Skeletal muscle cell (primary cell): ENCODE results near the gene GORASP1.

Source experiments
- DNase-seq: peaks from one replicate; pipeline ENCODE4 v3.0.0-alpha.2; 2010; ENCODE audit warnings: low read depth
- H3K4me3 ChIP-seq: 2 replicates; pipeline ENCODE4 v1.5.1; 2011; ENCODE audit warnings: low read depth, mild to moderate bottlenecking, control low read depth, low read length, moderate library complexity

GORASP1 gene

GRCh38 chr3:39142067-39142466, 34.6 kb upstream of the GORASP1 start:
- DNase-seq, result no peak
- no peak overlapping the region for H3K4me3 ChIP-seq

- DNase-seq, result no peak
- no peak overlapping the region for H3K4me3 ChIP-seq
These were observed 34.0 kb upstream of the GORASP1 start for GRCh38 chr3:39141171-39141995.

DNA sequence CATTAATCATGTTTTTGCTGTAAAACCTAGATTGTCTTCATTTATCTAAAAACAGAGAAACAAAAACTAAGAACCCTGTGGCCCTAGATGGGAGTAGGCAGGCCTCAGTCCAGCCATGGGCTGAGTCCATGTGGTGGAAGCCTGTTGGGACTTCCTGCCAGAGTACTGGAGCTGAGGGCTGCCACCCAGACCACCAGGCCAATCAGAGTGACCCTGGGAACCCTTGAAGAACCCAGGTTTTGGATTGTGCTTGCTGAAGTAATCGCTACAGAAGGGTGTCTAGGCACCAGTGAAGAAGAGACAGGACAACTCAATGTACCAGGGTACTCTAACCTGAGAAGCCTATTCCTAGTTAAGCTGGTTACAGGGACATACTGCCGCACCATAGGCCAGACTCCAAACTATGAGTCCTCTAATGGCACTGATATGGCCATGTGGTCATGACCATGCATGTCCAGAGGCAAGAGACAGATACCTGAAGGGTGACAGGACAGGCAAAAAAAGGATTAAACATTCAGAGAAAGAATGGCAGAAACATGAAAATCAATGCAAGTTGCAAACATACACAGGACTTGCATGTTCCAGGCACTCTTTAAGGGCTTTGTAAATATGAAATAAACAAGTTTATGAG, 33.0 kb upstream of the GORASP1 start:
- H3K4me3 ChIP-seq, result no peak overlapping the region
- DNase-seq, result no peak

DNA sequence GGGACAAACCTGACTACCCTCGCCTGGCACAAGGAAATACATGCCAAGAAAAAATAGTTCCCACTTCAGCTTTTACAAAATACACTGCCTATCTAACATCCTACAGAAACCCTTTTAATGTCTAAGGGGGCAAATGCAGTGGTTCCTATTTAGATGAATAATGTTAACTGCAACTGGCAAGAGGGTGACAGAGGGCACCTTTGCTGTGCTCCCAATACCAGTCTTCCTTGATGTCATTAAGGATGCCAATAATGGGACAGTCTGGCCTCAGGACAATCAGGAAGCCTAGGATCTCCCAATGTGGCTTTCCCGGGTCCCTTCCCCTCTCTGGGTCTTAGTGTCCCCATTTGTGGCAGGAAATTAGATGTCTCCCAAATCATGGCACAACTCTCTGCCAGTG, 32.0 kb upstream of the GORASP1 start:
- no peak for DNase-seq
- H3K4me3 ChIP-seq, result no peak overlapping the region

DNA sequence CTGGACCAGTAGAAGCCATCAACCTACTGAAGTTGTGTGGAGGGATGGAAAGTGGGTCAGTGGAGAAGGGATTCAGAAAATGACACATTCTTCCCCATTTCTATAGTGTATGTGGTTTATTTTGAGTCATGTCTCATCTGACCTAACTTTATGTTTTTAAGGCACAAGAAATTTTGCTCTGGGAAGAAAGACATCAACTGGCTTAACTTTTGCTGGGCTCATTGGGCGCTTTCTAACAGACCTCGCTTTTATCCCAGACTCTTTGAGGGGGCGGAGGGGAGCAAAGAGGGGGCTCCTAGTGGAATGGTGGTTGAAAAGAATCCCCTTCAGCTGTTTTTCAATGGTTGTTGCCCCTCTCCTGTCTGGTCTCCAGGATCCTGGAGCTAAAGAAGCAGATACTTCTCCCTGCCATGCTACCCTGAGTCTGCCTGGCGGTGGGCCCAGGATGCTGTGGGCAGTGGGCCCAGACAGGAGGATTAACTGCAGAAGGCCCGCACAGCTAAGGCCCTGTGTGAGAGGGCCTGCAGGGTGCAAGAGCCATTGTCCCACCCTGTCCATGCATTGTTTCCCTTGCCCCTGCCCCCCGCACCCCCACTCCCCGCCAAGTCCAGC, 31.5 kb upstream of the GORASP1 start:
- no peak for DNase-seq
- no peak overlapping the region for H3K4me3 ChIP-seq

GRCh38 chr3:39137991-39138803, 30.8 kb upstream of the GORASP1 start:
- no peak overlapping the region for H3K4me3 ChIP-seq
- DNase-seq, result no peak

DNA sequence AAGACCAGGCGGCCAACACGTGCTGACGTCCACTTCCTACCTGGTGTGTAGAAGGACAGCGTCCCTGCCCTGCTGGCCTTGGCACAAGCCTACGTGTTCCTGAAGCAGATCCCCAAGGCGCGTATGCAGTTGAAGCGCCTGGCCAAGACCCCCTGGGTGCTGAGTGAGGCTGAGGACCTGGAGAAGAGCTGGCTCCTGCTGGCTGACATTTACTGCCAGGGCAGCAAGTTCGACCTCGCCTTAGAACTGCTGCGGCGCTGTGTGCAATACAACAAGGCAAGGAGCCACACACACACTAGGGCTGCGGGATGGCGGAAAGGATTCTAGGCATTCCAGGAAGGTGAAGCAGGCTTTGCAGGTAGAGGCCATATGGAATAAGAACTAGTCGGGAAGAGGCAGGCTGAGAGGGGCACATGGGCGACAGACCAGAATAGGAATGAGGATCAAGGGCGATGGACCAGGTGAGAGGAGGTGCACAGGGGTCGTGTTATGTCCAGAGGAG, 30.1 kb upstream of the GORASP1 start:
- no peak overlapping the region for H3K4me3 ChIP-seq

DNA sequence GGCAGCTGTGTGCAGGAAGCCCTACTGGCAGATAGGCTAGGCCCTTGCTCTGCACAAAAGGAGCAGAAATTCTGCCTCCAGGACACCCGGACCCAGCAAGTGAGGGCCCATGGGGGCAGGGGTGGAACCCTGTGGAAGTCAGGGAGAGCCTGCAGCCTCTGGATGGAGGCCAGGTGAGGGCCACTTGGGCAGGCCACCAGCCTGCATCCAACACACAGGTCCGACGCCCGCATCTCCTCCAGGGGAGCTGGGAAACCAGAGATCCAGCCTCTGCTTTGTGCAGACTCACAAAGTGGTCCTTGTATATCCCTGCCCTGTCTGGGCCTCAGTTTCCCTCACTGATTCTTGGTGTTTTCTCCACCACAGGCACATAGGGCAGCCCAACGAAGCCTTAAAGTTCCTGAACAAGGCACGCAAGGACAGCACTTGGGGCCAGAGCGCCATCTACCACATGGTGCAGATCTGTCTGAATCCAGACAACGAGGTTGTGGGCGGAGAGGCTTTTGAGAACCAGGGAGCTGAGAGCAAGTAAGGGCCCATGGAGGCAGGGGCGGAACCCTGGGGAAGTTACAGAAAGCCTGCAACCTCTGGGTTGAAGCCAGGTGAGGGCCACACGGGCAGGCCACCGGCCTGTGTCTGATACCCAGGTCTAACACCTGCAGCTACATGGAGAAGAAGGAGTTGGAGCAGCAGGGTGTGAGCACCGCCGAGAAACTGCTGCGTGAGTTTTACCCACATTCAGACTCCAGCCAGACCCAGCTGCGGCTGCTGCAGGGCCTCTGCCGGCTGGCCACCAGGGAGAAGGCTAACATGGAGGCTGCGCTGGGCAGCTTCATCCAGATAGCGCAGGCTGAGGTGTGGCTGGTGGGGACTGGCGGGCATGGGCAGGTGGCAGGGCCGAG, 29.4 kb upstream of the GORASP1 start:
- no peak for DNase-seq

More for the DNA sequence above, 30.1 kb upstream of the GORASP1 start:
- no peak for DNase-seq

GRCh38 chr3:39135170-39135805, 27.9 kb upstream of the GORASP1 start:
- no peak for DNase-seq
- no peak overlapping the region for H3K4me3 ChIP-seq

More for the DNA sequence above, 29.4 kb upstream of the GORASP1 start:
- no peak overlapping the region for H3K4me3 ChIP-seq

DNA sequence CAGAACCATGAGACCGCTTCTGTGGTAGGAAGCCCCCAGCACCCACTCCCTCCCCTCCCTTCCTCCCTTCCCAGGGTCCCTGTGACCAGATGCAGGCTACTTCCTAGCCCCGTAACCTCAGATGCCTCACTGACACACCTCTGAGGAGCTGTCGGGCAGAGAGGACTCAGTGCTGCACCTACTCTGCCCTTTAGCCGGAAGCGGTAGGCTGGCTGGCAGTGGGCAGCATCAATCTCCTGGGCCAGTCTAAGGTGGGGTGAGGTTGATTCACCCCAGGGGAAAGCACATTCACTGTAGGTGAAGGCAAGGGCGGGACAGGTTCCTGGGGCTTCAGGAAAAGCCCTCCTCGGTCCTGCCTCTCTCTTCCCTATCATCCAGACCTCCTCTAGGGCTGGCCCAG, 26.9 kb upstream of the GORASP1 start:
- no peak overlapping the region for H3K4me3 ChIP-seq
- no peak for DNase-seq

DNA sequence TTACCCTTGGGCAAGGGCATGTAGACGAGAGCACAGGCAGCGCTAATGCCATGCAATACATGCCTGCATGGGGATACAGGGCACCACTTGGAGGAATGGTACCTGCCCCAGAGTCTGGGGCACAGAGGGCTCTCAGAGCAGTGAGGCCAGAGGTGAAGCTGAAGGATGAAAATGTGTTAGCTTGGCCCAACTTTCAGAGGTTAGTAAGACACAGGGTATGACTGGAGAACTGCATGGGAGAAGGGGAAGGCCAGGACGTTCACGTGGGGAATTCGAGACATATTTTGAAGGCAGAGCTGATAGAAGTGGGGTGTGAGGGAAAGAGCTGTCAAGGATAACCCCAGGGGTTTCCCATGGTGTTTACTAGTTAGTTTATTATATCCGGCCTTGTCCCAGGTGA, 26.4 kb upstream of the GORASP1 start:
- no peak for DNase-seq
- H3K4me3 ChIP-seq, result no peak overlapping the region

- DNase-seq, result no peak
- no peak overlapping the region for H3K4me3 ChIP-seq
These were observed 25.7 kb upstream of the GORASP1 start for GRCh38 chr3:39133093-39133490.

DNA sequence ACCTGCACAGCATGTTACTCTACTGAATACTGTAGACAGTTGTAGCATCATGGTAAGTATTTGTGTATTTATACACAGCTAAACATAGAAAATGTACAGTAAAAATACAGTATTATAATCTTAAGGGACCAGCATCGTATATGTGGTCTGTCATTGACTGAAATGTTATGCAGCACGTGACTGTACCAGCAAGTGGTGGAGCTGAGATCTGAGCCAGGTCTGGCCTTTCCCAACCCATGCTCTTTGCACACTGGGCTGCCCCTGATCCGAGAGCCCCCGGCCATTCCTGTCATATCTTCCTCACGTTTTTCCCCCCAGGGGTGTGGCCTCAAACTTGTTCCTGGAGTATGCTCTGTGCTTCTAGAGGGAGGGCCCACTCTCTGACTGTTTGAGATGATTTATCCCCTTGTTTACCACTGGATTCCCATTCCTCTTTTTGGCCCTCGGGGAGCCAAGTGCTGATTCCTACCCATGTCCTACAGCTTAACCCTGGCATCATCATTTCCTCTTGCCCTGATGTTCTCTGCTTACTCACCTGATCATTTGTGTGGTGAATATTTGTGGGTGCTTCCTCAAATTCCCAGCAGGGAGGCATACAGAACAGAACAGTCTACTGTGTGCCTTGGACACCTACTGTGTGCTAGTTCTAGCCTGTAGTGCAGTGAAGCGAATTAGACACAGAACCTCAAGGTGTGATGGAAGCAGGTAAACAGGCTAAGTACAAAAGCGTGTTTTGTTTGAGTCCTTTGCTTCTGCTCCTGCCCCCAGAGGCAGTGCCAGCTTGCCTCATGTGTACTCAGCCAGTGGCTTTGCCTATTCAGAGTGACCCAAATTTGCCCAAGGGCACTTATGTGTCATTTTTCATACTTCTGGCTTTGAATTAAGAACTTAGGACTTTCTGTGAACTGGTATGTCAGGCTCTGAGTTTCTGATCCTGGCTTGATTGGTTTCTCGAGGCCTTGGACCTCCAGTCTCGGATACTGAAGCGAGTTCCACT, 25.0 kb upstream of the GORASP1 start:
- DNase-seq, result no peak
- H3K4me3 ChIP-seq, result no peak overlapping the region

- no peak for DNase-seq
- H3K4me3 ChIP-seq, result no peak overlapping the region
These were observed 23.4 kb upstream of the GORASP1 start for GRCh38 chr3:39130693-39131265.

- no peak for DNase-seq
- no peak overlapping the region for H3K4me3 ChIP-seq
These were observed 22.6 kb upstream of the GORASP1 start for GRCh38 chr3:39130026-39130425.

GRCh38 chr3:39128951-39129350, 21.5 kb upstream of the GORASP1 start:
- DNase-seq, result no peak
- no peak overlapping the region for H3K4me3 ChIP-seq

- DNase-seq, result no peak
- no peak overlapping the region for H3K4me3 ChIP-seq
These were observed 20.5 kb upstream of the GORASP1 start for GRCh38 chr3:39127908-39128304.
